GM18519 (cell line): ENCODE data around the gene CDC37.

Source experiments
- ATAC-seq: cut with Tn5 transposase; IDR thresholded peaks from one replicate; pipeline ENCODE4 v1.9.1; 2021; ENCODE audit warnings: mild to moderate bottlenecking, moderate library complexity; ENCODE audit not compliant: unreplicated experiment, low FRiP score

Gene CDC37

DNA sequence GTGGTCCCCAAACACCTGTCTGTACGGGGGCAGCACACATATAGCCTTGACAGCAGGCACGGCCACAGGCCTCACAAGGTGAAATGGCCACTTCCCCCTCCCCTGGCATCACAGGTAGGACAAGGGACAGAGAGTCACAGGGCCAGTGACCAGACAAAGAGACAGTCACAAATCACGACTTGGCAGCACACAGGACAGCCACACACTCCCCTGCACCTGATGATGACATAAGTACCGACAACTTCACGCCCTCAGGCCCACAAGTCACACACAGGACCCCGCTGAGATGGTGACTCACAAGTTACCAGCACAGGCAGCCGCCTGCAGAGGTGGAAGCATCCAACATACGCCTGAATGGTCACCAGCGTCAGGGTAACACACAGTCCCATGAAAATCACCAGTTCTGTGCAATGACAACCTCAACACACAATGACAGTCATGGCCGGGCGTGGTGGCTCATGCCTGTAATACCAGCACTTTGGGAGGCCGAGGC, 39.5 kb downstream of the CDC37 start:
- no peak for ATAC-seq

DNA sequence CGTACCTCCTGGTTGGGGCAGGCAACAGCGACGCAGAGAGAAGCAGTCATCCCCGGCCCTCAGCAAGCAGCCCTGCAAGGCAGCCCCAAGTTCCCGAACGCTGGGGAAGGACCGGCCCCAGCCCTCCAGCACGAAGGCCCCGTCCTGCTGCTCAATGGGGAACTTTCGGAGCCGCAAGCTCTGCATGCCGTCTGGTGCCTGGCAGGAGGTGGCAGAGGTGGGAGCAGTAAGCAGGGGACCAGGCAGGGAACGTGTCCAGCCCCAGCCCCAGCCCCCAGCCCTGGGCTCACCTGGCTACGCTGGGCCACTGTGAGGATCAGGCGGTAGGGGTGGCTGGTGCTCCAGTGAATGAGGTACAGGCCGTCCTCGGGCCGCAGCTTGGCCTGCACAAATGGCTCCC, 41.1 kb downstream of the CDC37 start:
- ATAC-seq = no peak

DNA sequence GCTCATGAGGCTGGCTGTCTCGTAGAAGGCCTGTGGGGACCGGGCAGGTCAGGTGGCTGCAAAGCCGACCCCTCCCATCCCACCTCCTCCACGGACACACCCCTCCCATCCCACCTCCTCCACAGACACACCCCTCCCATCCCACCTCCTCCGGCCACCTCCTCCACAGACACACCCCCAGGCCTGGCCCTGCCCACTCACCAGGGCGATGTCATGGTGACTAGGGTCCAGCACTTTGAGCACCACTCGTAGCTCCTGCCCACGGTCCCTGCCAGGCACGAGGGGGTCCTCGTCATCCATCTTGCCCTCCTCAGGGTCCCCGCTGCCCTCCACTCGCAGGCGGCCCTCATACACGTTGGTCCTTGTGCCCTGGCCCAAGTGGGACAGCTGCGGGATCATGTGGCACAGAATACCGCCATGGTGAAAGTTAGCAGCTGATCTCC, 41.8 kb downstream of the CDC37 start:
- no peak for ATAC-seq

DNA sequence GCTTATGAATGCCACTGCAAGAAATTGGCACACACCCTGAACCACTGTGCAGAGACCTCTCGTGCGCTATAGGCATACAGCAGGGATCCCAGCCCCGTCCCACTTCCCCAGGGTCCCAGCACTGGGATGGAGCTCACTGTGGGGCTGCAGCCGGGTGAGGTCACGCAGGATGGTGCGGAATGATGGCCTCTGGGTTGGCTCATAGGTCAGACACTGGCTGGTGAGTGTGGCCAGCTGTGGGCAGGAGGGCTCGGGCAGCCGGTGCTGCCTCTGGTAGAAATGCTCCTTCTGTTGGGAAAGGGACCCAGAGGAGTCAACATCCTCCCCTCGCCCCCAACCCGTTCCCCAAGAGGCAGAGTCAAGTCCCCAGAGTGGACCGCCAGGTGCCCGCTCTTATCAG, 46.9 kb downstream of the CDC37 start:
- ATAC-seq = no peak

DNA sequence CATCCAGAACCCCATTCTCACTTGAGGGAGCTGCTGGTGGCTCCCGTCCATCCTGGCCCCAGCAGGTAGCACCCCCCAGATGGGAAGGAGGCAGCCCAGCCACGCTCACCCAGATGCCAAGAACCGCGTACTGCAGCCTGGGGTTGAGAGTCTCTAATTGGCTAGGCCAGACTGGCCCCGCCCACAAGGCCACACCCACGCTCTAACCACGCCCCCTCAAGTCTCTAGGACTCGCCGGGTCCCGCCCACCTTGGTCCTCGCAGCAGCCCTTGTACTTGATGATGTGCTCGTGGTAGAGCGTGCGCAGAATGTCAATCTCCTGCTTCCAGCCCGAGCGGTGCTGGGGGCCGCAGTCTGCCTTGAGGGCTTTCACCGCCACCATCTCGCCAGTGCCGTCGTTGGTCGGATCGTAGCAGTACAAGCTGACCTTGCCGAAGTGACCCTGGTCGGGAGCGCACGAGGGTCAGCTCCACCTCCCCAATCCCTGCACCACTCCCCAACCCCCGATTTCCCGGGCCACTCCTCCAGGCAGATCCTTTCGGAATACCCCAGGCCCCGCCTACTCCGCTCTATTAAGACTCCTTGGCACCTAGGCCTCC, 49.5 kb downstream of the CDC37 start:
- ATAC-seq = no peak

DNA sequence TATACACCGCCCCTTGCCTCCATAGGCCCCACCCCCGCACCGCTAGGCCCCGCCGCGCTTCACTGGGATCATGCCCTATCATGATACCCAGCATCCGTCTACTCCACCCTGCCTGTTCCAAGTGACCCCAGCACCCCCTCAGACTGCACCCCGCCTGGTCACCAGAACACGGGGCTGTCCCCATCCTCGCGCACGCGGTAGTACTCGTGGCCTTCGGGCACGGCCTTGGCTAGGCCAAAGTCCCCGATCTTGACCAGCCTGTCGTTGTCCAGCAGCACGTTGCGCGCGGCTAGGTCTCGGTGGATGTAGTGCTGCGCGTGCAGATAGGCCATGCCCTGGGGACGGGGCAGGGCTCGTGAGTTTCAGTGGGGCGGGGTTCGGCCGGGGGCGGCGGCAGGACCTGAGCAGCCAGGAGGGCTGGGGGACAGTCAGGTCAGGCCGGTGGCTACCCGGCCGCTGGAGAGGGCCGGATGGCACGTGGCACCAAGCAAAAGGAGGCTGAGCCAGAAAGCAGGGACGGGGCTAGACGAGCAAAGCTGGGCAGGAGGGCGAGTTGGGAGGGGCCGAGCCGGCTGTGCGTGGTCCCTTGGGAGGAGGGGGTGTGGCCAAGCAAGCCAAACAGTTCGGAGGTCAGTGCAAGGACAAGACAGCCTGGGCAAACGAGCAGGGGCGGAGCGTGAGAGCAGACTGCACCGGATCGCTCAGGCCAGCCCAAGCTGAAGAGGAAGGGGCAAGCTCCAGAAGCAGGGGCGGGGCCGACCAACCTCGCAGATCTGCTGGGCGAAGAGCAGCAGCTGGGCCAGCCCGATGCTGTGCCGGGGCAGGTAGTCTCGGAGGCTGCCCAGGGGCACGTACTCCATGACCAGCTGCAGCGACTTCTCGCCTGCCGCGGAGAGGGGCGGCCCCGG, 50.3 kb downstream of the CDC37 start:
- ATAC-seq = no peak

DNA sequence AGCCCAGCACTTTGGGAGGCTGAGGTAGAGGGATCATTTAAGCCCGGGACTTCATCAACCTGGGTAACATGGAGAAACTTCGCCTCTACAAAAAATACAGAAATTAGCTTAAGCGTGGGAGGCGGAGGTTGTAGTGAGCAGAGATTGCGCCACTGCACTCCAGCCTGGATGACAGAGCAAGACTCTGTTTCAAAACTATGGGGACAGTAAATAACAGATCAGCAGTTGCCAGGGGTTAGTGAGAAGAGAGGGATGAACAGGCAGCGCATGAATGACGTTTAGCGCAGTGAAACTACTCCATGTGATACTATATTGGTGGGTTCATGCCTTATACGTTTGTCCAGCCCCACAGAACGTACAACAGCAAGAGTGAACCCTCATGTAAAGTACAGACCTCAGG, 56.8 kb downstream of the CDC37 start:
- ATAC-seq = no peak

DNA sequence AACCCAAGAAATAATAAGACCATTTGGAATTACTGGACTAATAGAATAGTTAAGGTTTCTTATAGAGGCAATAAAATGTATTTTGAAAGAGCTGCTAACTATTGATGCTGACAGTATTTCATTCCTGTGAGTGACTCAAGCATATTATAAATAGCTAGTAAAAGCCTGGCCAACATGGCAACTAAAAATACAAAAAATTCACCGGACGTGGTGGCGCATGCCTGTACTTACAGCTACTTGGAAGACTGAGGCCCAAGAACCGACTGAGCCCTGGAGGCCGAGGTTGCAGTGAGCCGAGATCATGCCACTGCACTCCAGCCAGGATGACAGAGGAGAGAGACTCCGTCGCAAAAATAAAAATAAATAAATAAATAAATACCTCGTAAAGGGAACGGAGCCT, 58.6 kb downstream of the CDC37 start:
- no peak for ATAC-seq

DNA sequence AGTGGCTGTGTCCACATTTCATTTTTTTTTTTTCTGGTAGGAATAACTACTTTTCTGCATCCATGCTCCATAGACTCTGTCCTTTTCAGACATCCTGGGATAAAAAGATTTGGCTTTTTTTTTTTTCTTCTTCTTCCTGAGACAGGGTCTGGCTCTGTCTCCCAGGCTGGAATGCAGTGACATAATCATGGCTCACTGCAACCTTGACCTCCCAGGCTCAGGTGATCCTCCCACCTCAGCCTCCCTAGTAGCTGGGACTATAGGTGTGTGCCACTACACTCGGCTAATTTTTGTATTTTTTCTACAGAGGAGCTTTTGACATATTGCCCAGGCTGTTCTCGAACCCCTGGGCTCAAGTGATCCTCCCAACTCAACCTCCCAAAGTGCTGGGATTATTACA, 59.8 kb downstream of the CDC37 start:
- no peak for ATAC-seq
